Parathyroid adenoma (tissue), 2 donors: ENCODE data around the gene NAPA.

Experiments used
- H2AFZ ChIP-seq: fragments of 300-600 bp; sonication (generic); one replicate; pipeline ENCODE4 v1.7.0; 2017; ENCODE audit warnings: antibody characterized with exemption, mild to moderate bottlenecking
- H3K27ac ChIP-seq: fragments of 300-600 bp; sonication (generic); one replicate; pipeline ENCODE4 v1.7.0; 2017
- H3K27me3 ChIP-seq: fragments of 300-600 bp; sonication (generic); one replicate; pipeline ENCODE4 v1.7.0; 2017; ENCODE audit warnings: low read length; ENCODE audit not compliant: control insufficient read depth, insufficient read depth
- H3K36me3 ChIP-seq: fragments of 300-600 bp; sonication (generic); one replicate; pipeline ENCODE4 v1.7.0; 2017; ENCODE audit warnings: low read length; ENCODE audit not compliant: control insufficient read depth, insufficient read depth
- H3K4me1 ChIP-seq: fragments of 300-600 bp; sonication (generic); one replicate; pipeline ENCODE4 v1.7.0; 2017; ENCODE audit warnings: control low read depth
- H3K4me2 ChIP-seq: fragments of 300-600 bp; sonication (generic); one replicate; pipeline ENCODE4 v1.7.0; 2017; ENCODE audit warnings: low read length
- H3K4me3 ChIP-seq: fragments of 300-600 bp; sonication (generic); one replicate; pipeline ENCODE4 v1.7.0; 2017; ENCODE audit warnings: low read depth, low read length
- H3K79me2 ChIP-seq: fragments of 300-600 bp; sonication (generic); one replicate; pipeline ENCODE4 v1.7.0; 2017; ENCODE audit warnings: control low read depth
- H3K9ac ChIP-seq: fragments of 300-600 bp; sonication (generic); one replicate; pipeline ENCODE4 v1.7.0; 2017; ENCODE audit warnings: mild to moderate bottlenecking
- H3K9me3 ChIP-seq: fragments of 300-600 bp; sonication (generic); one replicate; pipeline ENCODE4 v1.7.0; 2017; ENCODE audit warnings: low read length; ENCODE audit not compliant: control insufficient read depth
- CTCF ChIP-seq: fragments of 300-600 bp; sonication (generic); IDR thresholded peaks from one replicate; pipeline ENCODE4 v1.7.0; 2017; ENCODE audit warnings: antibody characterized with exemption, mild to moderate bottlenecking
- donor health status: primary hyperparathyroidism.

NAPA gene

GRCh38 chr19:47494211-47494547 lies 20.7 kb downstream of the NAPA start:
- no peak overlapping the region for H3K27ac ChIP-seq
- no peak overlapping the region for H3K4me3 ChIP-seq
- TF ChIP-seq CTCF = no peak
- H3K4me2 ChIP-seq = no peak overlapping the region
- peaks cover 14% of the 10 kb centered on the region for H3K4me1 ChIP-seq
- H3K9ac ChIP-seq = no peak overlapping the region
- no peaks in the 10 kb centered on the region for H3K27me3 ChIP-seq
- no peaks in the 10 kb centered on the region for H3K36me3 ChIP-seq
- peaks cover 8% of the 10 kb centered on the region for H3K79me2 ChIP-seq
- no peaks in the 10 kb centered on the region for H3K9me3 ChIP-seq
- H2AFZ ChIP-seq = no peak overlapping the region

- H3K4me1 ChIP-seq = peaks cover 14% of the 10 kb centered on the region
- H3K36me3 ChIP-seq = no peaks in the 10 kb centered on the region
- H3K9ac ChIP-seq = no peak overlapping the region
- H3K4me3 ChIP-seq = no peak overlapping the region
- no peak overlapping the region for H3K27ac ChIP-seq
- H2AFZ ChIP-seq = no peak overlapping the region
- H3K79me2 ChIP-seq = peaks cover 5% of the 10 kb centered on the region
- no peak for TF ChIP-seq CTCF
- H3K9me3 ChIP-seq = no peaks in the 10 kb centered on the region
- no peak overlapping the region for H3K4me2 ChIP-seq
- no peaks in the 10 kb centered on the region for H3K27me3 ChIP-seq
Observed at GRCh38 chr19:47493378-47494210, 21.3 kb downstream of the NAPA start.

GRCh38 chr19:47492571-47493377 lies 22.1 kb downstream of the NAPA start:
- no peaks in the 10 kb centered on the region for H3K36me3 ChIP-seq
- no peak overlapping the region for H3K4me2 ChIP-seq
- no peak overlapping the region for H3K4me3 ChIP-seq
- no peaks in the 10 kb centered on the region for H3K27me3 ChIP-seq
- H3K79me2 ChIP-seq = peaks cover 5% of the 10 kb centered on the region
- H3K27ac ChIP-seq = no peak overlapping the region
- peaks cover 14% of the 10 kb centered on the region for H3K4me1 ChIP-seq
- no peaks in the 10 kb centered on the region for H3K9me3 ChIP-seq
- no peak overlapping the region for H2AFZ ChIP-seq
- TF ChIP-seq CTCF = no peak
- no peak overlapping the region for H3K9ac ChIP-seq

GRCh38 chr19:47492137-47492533 lies 22.7 kb downstream of the NAPA start:
- H3K9me3 ChIP-seq = no peaks in the 10 kb centered on the region
- H3K27me3 ChIP-seq = no peaks in the 10 kb centered on the region
- H3K4me2 ChIP-seq = no peak overlapping the region
- H3K4me1 ChIP-seq = peaks cover 14% of the 10 kb centered on the region
- no peak overlapping the region for H3K27ac ChIP-seq
- H3K36me3 ChIP-seq = no peaks in the 10 kb centered on the region
- no peak overlapping the region for H2AFZ ChIP-seq
- peaks cover 5% of the 10 kb centered on the region for H3K79me2 ChIP-seq
- H3K4me3 ChIP-seq = no peak overlapping the region
- no peak for TF ChIP-seq CTCF
- H3K9ac ChIP-seq = no peak overlapping the region
